Measurements from ENCODE around the gene CNKSR1.

The CNKSR1 gene, protein sequence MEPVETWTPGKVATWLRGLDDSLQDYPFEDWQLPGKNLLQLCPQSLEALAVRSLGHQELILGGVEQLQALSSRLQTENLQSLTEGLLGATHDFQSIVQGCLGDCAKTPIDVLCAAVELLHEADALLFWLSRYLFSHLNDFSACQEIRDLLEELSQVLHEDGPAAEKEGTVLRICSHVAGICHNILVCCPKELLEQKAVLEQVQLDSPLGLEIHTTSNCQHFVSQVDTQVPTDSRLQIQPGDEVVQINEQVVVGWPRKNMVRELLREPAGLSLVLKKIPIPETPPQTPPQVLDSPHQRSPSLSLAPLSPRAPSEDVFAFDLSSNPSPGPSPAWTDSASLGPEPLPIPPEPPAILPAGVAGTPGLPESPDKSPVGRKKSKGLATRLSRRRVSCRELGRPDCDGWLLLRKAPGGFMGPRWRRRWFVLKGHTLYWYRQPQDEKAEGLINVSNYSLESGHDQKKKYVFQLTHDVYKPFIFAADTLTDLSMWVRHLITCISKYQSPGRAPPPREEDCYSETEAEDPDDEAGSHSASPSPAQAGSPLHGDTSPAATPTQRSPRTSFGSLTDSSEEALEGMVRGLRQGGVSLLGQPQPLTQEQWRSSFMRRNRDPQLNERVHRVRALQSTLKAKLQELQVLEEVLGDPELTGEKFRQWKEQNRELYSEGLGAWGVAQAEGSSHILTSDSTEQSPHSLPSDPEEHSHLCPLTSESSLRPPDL

DNA sequence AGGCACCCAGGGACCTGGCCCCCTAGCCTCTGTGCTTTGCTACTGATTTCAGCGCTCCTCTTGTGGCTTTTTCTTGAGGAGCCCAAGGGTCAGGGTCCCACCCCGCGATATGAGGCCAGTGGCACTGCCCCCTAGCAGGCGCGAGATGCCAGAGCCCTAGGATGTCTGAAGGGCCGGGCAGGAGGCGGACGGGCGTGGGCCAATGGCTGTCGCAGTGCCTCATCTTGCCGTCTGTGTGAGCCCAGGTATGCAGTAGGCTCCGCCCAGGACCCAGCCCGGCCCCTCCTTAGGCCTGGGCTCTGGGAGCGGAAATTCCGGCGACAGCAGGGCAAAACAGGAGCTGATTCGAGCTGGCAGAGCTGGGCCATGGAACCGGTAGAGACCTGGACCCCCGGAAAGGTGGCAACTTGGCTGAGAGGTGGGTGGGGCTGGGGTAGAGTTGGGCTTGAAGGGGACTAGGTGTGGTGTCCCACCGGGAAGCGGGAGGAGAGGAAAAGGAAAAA is at the start of gene CNKSR1:
CNKSR1 (plus strand) TSS at position 310 of the 503 bp plus-strand sequence; CDS start at position 367, 57 bp downstream.
- in situ Hi-C loops (cut with MboI; ENCODE audit: low sequenced_read_pairs), result no loop called here

DNA sequence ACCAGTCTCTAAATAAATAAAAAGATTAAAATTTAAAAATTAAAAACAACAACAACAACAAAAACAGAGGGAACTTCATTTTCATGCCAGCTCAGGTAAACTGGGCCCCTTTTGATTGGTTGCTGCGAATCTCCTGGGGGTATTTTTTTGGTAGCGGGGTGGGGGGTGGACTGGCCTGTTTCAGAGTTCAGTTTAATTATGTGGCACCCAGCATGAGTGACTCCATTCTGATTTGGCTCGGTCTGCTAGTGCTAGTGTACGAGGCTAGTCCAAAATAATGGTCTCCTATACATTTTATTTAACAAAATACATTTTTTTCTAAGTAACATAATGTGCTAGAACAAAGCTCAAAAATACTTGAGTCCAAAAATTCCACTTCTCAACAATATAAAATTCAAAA is 47.5 kb upstream of the CNKSR1 start:
- in situ Hi-C loops (cut with MboI; ENCODE audit: low sequenced_read_pairs), result no loop called here

DNA sequence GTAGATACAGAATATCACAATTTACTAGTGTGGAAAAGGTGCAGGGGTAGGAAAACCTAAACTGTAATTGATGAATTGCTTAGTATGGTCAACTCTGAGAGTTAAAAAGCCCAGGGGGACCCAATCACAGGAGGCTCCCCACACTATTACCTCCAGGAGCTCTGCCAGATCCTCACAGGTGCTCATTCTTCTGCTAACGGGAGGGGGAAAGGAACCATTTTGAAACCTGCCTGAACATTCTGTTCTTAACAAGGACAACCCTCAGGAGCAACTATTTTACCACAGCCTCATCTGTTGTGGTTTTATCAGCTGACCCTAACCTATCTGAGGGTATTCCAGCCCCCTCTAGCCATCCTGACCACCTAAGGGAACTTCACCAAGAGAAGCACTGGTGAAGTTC is 46.6 kb upstream of the CNKSR1 start:
- in situ Hi-C loops (cut with MboI; ENCODE audit: low sequenced_read_pairs), result no loop called here

DNA sequence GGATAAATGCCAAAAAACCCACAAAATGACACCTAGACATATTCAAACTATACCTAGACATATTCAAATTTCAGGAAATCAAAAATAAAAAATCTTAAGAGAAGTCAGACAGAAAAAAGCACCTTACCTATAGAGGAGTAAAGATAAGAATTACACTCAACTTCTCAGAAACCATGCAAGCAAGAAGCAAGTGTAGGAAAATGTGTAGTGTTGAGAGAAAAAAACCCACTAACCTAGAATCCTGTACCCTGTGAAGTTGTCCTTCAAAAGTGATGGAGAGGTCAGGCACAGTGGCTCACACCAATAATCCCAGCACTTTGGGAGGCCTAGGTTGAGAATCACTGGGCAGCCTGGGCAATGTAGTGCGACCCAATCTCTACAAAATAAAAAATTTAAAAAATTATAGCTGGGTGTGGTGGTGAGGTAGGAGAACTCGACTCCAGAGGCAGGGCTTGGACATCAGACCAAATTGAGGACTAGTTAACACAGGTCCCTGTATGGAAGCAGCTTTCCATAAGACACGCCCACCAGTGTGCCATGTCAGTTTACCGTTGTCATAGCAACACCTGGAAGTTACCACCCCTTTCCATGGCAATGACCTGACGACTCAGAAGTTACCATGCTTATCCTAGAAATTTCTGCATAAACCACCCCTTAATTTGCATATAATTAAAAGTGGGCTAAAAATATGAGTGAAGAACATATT is 45.0 kb upstream of the CNKSR1 start:
- in situ Hi-C loops (cut with MboI; ENCODE audit: low sequenced_read_pairs), result no loop called here

DNA sequence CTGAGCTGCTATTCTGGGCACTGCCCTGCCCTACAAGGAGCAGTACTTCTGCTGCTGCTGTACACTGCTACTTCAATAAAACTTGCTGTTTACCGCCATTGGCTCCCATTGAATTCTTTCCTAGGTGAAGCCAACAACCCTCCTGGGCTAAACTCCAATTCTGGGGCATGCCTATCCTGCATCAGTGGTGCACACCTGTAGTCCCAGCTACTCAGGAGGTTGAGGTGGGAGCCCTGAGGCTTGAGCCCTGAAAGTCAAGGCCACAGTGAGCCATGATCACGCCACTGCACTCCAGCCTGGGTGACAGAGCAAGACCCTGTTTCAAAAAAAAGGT is 44.5 kb upstream of the CNKSR1 start:
- in situ Hi-C loops (cut with MboI; ENCODE audit: low sequenced_read_pairs), result no loop called here

DNA sequence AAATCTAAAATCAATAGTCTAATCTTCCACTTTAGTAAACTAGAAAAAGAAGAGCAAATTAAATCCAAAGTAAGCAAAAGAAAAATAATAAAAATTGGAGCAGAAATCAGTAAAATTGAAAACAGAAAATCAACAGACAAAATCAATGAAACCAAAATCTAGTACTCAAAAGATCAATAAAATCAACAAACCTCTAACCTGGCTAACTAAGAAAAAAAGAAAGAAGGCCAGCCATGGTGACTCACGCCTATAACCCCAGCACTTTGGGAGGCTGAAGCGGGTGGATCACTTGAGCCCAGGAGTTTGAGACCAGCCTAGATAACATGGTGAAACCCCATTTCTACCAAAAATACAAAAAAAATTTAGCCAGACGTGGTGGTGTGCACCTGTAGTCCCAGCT is 42.8 kb upstream of the CNKSR1 start:
- in situ Hi-C loops (cut with MboI; ENCODE audit: low sequenced_read_pairs), result no loop called here

DNA sequence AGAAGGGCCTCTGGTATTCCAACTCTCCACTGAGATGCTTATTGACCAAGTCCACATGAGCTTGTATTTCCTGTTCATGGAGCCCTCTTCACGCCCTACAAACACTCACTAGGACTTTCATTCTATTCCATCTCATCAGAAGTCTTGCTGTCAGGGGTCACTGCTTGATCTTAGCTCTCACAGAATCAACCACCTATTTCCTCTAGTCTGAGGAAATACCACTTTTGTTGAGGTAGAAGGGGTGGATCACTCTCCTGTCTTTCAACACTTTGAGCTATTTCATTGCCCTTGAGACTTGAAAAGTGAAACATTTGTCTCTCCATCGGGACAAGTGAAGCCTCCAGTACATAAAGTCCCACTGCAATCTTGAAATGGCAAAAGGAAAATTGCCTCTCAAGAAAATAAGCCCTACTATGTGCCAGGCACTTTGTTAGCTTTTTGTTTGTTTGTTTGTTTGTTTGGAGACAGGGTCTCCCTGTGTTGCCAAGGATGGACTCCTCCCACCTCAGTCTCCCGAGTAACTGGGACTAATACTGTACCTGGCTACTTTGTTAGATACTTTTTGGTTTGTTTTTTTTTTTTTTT is 38.2 kb upstream of the CNKSR1 start:
- in situ Hi-C loops (cut with MboI; ENCODE audit: low sequenced_read_pairs), result no loop called here

DNA sequence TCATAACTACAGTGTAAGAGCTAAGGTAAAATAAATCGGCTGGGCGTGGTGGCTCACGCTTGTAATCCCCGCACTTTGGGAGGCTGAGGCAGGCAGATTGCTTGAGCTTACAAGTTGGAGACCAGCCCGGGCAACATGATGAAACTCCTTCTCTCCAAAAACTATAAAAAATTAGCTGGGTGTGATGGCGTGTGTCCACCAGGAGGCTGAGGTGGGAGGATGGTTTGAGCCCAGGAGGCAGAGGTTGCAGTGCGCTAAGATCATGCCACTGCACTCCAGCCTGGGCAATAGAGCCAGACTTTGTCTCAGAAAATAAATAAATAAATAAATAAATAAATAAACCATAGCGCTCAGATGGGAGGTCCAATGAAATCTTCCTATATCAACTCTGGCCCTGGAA is 35.1 kb upstream of the CNKSR1 start:
- in situ Hi-C loops (cut with MboI; ENCODE audit: low sequenced_read_pairs), result no loop called here

DNA sequence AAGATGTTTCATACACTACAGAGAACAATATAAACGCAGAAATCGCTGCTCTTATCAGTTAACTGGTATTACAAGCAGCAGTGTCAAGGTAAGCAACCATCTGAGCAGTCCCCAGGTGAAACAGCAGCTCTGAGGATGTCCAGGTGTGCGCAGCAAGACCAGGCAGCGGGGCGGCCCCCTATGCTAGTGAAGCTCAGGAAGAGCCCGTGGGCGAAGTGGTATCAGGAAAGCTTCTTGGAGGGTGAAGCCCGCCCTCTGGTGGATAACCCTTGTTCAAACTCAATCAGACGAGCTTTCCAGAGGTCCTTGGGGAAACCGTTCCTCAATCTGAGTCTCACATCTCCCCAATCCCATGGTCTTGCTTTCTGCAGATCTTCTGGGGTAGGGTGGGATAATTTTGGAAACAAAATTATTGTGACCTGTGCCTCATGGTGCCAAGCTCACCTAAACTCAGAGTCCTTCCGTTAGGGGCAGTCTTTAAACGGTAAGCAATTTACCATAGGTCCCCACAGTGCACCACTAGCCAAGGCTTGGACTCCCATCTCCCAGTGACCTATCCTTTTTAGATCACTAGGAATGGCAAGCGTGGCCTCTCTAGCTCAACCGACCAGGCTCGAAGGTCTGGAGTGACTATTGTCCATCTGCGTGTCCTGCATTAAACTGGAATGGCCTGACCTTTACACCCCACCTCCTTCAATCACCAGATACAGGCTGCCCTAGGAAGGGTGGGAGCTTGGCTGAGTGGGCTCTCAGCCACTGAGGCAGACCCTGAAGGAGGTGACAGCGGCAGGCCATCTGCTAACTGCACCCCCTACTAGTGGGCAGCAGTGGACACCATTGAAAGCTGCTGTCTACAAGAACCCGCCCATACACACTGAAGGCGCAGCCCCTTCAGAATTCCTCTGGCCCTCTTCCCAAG is 32.0 kb upstream of the CNKSR1 start:
- in situ Hi-C loops (cut with MboI; ENCODE audit: low sequenced_read_pairs), result no loop called here

DNA sequence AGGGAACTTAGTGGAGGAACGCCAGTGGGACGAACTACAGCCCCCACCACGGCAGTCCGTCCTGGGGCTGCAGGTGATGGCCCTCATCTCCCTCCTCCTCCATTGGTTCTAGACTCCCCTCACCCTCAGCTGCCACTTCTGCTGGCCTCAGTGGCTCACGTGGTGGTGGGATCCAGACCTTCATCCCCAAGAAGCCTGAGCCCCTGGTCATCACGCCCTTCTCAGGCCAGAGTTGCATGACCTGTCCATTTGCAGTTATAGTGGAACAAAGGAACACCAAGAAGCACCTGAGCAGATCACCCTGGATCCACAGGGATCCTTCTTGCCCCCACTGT is 31.4 kb upstream of the CNKSR1 start:
- in situ Hi-C loops (cut with MboI; ENCODE audit: low sequenced_read_pairs), result no loop called here

DNA sequence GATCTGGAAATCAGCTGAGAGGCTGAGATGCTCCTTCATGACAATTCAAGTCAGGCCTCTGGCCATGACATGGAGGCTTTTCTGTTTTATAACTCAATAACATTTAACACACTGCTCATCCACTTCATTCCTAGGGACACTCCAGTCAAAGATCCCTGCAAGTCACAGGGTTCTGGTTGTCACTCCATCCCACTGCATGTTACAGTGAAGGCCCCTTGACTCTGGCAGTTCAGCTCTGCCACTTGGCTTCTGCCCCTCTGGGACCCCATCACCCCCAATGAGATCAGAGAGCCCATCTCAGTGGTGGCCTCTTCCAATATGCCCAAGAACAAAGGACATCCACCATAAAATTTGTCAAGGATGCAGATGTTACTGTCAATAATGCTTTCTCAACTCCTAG is 28.4 kb upstream of the CNKSR1 start:
- in situ Hi-C loops (cut with MboI; ENCODE audit: low sequenced_read_pairs), result no loop called here

DNA sequence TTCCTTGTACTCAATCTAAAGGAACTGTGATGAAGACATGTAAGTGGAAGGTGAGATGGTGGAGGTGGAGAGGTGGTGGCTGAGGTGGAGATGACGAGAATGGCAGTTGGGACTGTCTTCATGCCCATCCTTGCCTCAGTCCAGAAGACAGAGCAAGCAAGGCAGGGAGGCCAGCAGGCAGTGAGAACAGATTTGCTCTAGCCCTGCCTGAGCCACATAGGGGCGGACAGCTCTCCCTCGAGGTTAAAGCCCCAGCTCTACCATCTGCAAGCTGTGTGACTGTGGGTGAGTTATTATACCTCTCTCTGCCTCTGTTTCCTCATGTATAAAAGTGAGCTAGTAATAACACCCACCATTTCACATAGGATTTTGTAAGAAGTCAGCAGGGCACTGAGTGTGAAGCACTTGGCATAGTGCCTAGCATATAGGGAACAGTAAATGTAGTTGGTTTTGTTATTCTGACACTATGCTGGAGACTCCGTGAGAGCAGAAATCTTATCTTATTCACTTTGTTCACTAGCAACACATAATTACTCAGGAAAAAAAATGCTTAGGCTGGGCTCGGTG is 23.2 kb upstream of the CNKSR1 start:
- in situ Hi-C loops (cut with MboI; ENCODE audit: low sequenced_read_pairs), result no loop called here

DNA sequence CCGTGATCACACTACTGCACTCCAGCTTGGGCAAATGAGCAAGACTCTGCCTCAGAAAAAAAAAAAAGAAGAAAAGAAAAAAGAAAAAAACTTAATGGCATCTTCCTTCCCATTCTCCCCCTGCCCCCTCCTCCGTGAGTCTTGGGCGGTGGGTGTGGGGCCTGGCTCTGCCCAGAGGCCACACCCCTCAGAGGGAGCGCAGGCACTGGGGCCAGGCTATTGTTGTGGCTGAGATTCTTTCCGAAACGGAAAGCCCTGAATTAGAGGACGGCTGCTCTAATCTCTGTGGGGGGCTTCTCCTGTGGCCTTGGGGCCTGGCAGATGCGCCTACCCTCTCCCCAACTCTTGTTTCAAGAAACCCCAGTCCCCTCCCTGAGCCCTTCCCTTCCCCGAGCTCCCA is 22.5 kb upstream of the CNKSR1 start:
- in situ Hi-C loops (cut with MboI; ENCODE audit: low sequenced_read_pairs), result no loop called here

DNA sequence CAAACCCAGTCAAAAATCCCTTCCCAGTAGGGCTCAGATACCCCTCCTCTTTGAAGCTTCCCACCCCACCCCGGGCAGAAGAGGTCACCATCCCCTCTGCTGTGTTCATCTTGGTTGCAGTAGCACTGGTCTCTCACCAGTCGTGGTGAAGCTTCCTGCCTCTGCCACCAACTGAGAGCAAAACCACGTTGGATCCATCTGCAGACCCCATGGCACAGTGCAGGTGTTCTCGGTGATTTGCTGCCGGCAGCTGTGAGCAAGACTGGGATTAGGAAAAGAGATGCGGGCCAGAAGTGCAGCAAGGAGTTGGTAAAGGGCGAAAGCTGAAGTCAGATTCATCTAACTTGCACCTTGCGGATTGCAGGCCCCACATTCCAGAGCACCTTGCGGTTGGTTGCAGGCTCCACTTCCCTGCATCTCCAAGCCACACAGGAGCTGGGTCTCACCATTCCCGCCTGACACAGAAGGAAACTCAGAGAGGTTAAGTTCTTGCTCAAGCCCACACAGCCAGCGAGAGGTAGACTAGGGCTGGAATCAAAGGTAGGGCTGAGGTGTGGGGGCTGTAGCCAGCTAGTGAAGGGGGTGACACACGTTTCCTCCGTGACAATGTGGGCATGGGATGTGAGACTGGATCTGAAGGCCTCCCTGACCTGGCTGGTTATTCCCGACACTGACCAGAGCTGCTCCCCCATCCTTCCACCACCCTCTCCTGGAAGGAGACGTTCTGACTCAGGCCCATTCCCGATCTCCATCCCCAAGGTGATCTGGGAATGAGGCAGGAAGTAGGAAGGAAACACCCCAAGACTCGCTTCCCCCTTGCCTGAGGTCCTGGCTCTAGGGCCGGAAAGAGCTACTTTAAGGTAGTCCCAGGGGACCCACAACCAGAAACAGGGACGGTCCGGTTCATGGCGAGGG is 21.7 kb upstream of the CNKSR1 start:
- in situ Hi-C loops (cut with MboI; ENCODE audit: low sequenced_read_pairs), result no loop called here

DNA sequence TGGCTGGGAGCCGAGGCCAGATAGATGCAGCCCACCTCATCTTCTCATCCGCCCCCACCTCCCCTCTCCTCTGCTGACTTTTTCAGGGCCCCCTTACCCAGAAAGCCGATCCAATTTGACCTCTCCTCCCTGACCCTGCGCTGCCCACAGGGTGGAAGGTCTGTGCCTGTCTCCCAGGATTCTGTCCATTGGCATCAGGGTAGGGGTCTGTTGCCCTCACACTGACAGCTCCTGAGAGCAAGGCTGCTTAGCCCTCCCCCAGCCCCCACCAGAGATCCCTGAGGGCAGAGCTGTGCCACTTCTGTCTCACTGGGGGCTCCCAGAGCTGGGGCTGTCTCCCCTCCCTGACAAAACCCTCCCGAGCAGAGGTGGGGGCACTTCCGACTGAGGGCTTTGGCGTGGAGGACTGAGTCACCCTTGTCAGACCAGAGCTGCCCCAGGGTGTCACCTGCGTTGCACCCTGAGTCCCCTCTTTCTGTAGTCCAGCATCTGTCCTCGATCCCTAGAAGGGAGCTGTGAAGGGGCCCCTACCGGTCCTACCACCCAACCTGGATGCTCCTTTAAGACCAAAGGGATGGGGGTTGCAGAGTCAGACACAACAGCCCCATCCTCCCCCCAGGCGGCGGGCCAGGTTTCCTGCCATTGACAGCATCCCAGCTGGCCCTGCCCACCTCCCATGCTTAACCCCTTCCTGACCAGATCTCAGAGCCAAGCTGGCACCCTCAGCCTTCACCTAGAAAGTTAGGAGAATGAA is 20.8 kb upstream of the CNKSR1 start:
- in situ Hi-C loops (cut with MboI; ENCODE audit: low sequenced_read_pairs), result no loop called here

DNA sequence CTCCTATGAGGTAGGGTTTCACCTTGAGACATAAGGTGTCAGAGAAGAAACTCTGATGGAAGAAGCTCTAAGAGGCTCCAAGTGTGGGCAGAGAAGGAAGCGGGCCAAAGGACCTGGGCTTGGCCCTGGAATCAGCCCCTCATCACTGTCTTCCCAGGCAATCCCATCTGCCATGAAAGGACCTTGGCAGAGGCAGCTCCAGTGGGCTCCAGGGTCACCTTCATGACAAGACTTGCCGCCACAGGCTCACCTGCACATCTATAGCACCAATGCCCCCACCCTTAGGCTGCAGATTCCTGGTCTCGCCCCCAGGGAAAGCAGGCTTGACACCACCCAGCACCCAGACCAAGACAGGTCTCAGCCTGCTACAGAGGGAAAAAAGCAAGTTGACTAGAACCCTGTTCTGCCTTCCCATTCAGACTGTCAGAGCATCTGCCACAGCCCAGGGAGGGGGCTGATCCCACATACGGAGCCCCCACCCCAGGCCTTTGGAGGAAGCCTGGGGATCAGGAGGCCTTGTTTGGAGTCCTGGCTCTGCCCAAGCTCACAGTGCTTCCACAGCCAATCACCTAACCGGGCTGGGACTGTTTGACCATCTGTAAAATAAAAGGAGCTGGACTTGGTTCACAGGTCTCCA is 18.9 kb upstream of the CNKSR1 start:
- in situ Hi-C loops (cut with MboI; ENCODE audit: low sequenced_read_pairs), result no loop called here

DNA sequence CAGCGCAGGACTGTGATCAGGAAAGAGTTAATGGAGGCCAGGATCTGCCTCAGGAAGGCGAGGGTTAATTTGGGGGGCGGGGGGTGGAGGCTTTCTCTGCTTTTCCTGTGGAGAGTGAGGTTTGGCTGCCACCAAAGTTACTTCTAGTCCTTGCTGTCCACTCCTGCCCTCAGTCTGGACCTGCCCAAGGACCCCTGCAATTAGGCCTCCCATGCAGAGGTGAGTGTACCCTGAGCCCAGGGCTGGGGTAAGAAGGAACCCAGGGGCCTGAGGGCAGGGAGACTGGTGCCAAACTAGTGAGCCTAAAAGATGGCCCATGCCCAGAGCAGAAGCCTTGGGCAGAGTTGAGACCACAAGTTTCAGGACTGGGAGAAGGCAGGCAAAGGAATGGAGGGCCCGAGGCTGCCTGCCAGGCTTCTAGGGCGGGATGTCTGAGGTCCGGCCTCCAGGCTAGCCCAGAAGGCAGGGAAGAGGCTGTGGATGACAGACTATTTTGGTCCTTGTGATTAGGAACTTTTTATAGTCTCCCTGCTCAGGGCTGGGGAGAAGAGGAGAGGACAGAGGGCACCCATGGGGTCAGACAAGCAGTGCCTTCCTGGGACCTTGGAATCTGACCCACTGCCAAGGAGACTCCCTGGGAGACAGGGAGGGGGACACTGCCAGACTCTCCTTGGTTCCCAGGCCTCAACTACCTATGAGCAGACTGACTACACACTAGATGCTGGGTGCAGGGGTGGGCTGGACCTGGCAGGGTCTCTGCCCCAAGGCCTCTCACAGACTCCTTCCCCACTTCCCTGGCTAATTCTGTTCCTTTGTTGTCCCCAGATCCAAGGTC is 18.2 kb upstream of the CNKSR1 start, which contains the start of gene FAM110D:
FAM110D (plus strand) TSS at position 172 of the 835 bp plus-strand sequence. CDS start 2,213 bp downstream, outside the sequence.
- in situ Hi-C loops (cut with MboI; ENCODE audit: low sequenced_read_pairs), result no loop called here
